ENCODE data around the gene TP63.
A peak's percentile ranks its signal among the peaks of the same experiment; 100 is the strongest.

TP63 gene

GRCh38 chr3:189824629-189825312, 193.6 kb downstream of the TP63 start:
- no peak for DNase-seq

GRCh38 chr3:189826566-189826965, 195.4 kb downstream of the TP63 start:
- no peak for DNase-seq

- DNase-seq: no peak
Observed at GRCh38 chr3:189827108-189827507, 195.9 kb downstream of the TP63 start.

- DNase-seq: no peak
Observed at GRCh38 chr3:189830401-189830800, 199.2 kb downstream of the TP63 start.

GRCh38 chr3:189833266-189833665, 202.1 kb downstream of the TP63 start:
- DNase-seq: no peak

- DNase-seq: no peak
Observed at GRCh38 chr3:189833996-189834395, 202.8 kb downstream of the TP63 start.

- no peak for DNase-seq
Observed at GRCh38 chr3:189834462-189834861, 203.3 kb downstream of the TP63 start.

- DNase-seq: no peak
Observed at GRCh38 chr3:189836795-189837194, 205.6 kb downstream of the TP63 start.

GRCh38 chr3:189838291-189838690, 207.1 kb downstream of the TP63 start:
- DNase-seq: peak in 1 of 3 donors; percentile 21

- DNase-seq: peak in 2 of 3 donors; percentile 26 to 31
Observed at GRCh38 chr3:189839576-189839975, 208.4 kb downstream of the TP63 start.

- DNase-seq: no peak
Observed at GRCh38 chr3:189841473-189842205, 210.4 kb downstream of the TP63 start.

- no peak for DNase-seq
Observed at GRCh38 chr3:189842681-189843602, 211.8 kb downstream of the TP63 start.

GRCh38 chr3:189845069-189845468, 213.9 kb downstream of the TP63 start:
- DNase-seq: no peak

- no peak for DNase-seq
Observed at GRCh38 chr3:189848395-189849040, 217.3 kb downstream of the TP63 start.

- DNase-seq: no peak
Observed at GRCh38 chr3:189849262-189849661, 218.1 kb downstream of the TP63 start.

GRCh38 chr3:189851682-189852081, 220.5 kb downstream of the TP63 start:
- no peak for DNase-seq

- DNase-seq: no peak
Observed at GRCh38 chr3:189853906-189854305, 222.7 kb downstream of the TP63 start.

GRCh38 chr3:189860296-189860695, 229.1 kb downstream of the TP63 start:
- DNase-seq: no peak

- no peak for DNase-seq
Observed at GRCh38 chr3:189862385-189862998, 231.3 kb downstream of the TP63 start.

GRCh38 chr3:189863031-189863430, 231.8 kb downstream of the TP63 start:
- no peak for DNase-seq

- no peak for DNase-seq
Observed at GRCh38 chr3:189868061-189868460, 236.9 kb downstream of the TP63 start.

- no peak for DNase-seq
Observed at GRCh38 chr3:189869165-189869564, 238.0 kb downstream of the TP63 start.

Data from suppressor macrophage treated with lipopolysaccharide for 1 hour (primary cell).